Left lung (tissue), 14 donors: Measurements from ENCODE around the gene ISLR. TPM values are rescaled to one million over a fixed set of nuclear protein-coding genes. Genes with fewer than 3 reads are reported as not detected.
A peak's percentile ranks its signal among the peaks of the same experiment; 100 is the strongest.

ENCODE experiments used
- ATAC-seq: fragments of 200-7000 bp; cut with Tn5 transposase; one replicate; pipeline ENCODE4 v1.9.1; 2020; ENCODE audit warnings: moderate library complexity
- DNase-seq, 4 donors: peaks; one replicate each; pipeline ENCODE4 v3.0.0-alpha.2; 2013 to 2020
- H3K27ac ChIP-seq, 2 donors: fragments of 200-600 bp; sonication (generic) in 1 of 2; one replicate each; pipeline versions ENCODE4 v1.5.0 to v1.8.0; 2020 to 2021
- H3K27me3 ChIP-seq, 2 donors: fragments of 200-600 bp; sonication (generic) in 1 of 2; one replicate each; pipeline versions ENCODE4 v1.5.0 to v1.8.0; 2020 to 2021
- H3K36me3 ChIP-seq, 2 donors: fragments of 200-600 bp; sonication (generic) in 1 of 2; one replicate each; pipeline versions ENCODE4 v1.5.0 to v1.8.0; 2020 to 2021
- H3K4me1 ChIP-seq, 2 donors: fragments of 200-600 bp; one replicate each; pipeline ENCODE4 v1.8.0; 2021
- H3K4me3 ChIP-seq, 2 donors: fragments of 200-600 bp; sonication (generic) in 1 of 2; one replicate each; pipeline versions ENCODE4 v1.5.0 to v1.8.0; 2020 to 2021; ENCODE audit warnings: mild to moderate bottlenecking in 1 of 2
- H3K9me3 ChIP-seq, 2 donors: fragments of 200-600 bp; sonication (generic) in 1 of 2; one replicate each; pipeline versions ENCODE4 v1.5.0 to v1.8.0; 2020 to 2021
- CTCF ChIP-seq, 2 donors: fragments of 200-600 bp; sonication (generic) in 1 of 2; IDR thresholded peaks; one replicate each; pipeline versions ENCODE4 v1.5.0 to v1.8.0; 2021; ENCODE audit warnings: antibody characterized with exemption in 2 of 2
- intact Hi-C, 2 donors: fragments of 100-400 bp; cut with DNase I; formaldehyde crosslinking; loops; one replicate each; pipeline versions ENCODE4 v1.11.2 to v1.14.2; 2022
- long read RNA-seq, 12 donors: library from polyadenylated mRNA in 2 of 12; unstranded in 2 of 12; transcript quantifications; one replicate each; pipeline ENCODE4 v2.0.0 and lab custom pipeline, GENCODE V29; 2019 to 2026
- polyA plus RNA-seq, 6 donors: library from polyadenylated mRNA; unstranded; fragments of 120-200 nt; gene quantifications; one replicate each; pipeline ENCODE4 v1.2.1, GENCODE V29; 2013; ENCODE audit not compliant: insufficient read length in 6 of 6
- total RNA-seq, 2 donors: library from RNA; stranded (reverse); fragmentation: NEBNext Ultra II Directional; extraction: Animal tissue kit (Norgen Biotek cat#: 25700); gene quantifications; one replicate each; pipeline ENCODE4 v1.2.1, GENCODE V29; 2021
- donor health status: DM: no; HTN: yes; CAD: no.
- donor health status: DM: no; HTN: no; CAD: no.

The ISLR gene
- total RNA-seq (10 to 100 TPM; 10.4 to 43.7 TPM), polyA plus RNA-seq (10 to 100 TPM; 51.2 to 60.1 (median 53.7) TPM)
- long read RNA-seq, donor 1, transcript ISLR-201 (2 exons, 2,371 nt) = major isoform, 24 of 34 reads
- long read RNA-seq, donor 1, partial matches to known transcripts = 7 of 34 reads
- long read RNA-seq, donor 1, other reads (novel, unspliced or antisense) = 0 of 34 reads
- long read RNA-seq, donor 2, transcript ISLR-201 (2 exons, 2,371 nt) = major isoform, 21 of 28 reads
- long read RNA-seq, donor 2, transcript ISLR-202 (2 exons, 2,175 nt) = minor isoform, 7 of 28 reads
- long read RNA-seq, donor 2, partial matches to known transcripts = 0 of 28 reads
- long read RNA-seq, donor 2, other reads (novel, unspliced or antisense) = 0 of 28 reads
- long read RNA-seq, donor 3, transcript ISLR-201 (2 exons, 2,371 nt) = major isoform, 11 of 15 reads
- long read RNA-seq, donor 3, partial matches to known transcripts = 0 of 15 reads
- long read RNA-seq, donor 3, other reads (novel, unspliced or antisense) = 0 of 15 reads
- long read RNA-seq, donor 4, transcript ISLR-202 (2 exons, 2,175 nt) = major isoform, 5 of 19 reads
- long read RNA-seq, donor 4, partial matches to known transcripts = 0 of 19 reads
- long read RNA-seq, donor 4, other reads (novel, unspliced or antisense) = 13 of 19 reads
- long read RNA-seq, donor 5, transcript ISLR-201 (2 exons, 2,371 nt) = major isoform, 16 of 22 reads
- long read RNA-seq, donor 5, transcript ISLR-202 (2 exons, 2,175 nt) = minor isoform, 6 of 22 reads
- long read RNA-seq, donor 5, partial matches to known transcripts = 0 of 22 reads
- long read RNA-seq, donor 5, other reads (novel, unspliced or antisense) = 0 of 22 reads
- long read RNA-seq, donor 6, transcript ISLR-201 (2 exons, 2,371 nt) = major isoform, 15 of 48 reads
- long read RNA-seq, donor 6, partial matches to known transcripts = 31 of 48 reads
- long read RNA-seq, donor 6, other reads (novel, unspliced or antisense) = 0 of 48 reads
- long read RNA-seq, donor 7, transcript ISLR-201 (2 exons, 2,371 nt) = major isoform, 7 of 9 reads
- long read RNA-seq, donor 7, partial matches to known transcripts = 0 of 9 reads
- long read RNA-seq, donor 7, other reads (novel, unspliced or antisense) = 0 of 9 reads
- long read RNA-seq, donor 8, transcript ISLR-201 (2 exons, 2,371 nt) = major isoform, 13 of 61 reads
- long read RNA-seq, donor 8, partial matches to known transcripts = 45 of 61 reads
- long read RNA-seq, donor 8, other reads (novel, unspliced or antisense) = 0 of 61 reads
- long read RNA-seq, donor 9, partial matches to known transcripts = 0 of 1 reads
- long read RNA-seq, donor 9, other reads (novel, unspliced or antisense) = 0 of 1 reads
- long read RNA-seq, donor 10, partial matches to known transcripts = 0 of 3 reads
- long read RNA-seq, donor 10, other reads (novel, unspliced or antisense) = 1 of 3 reads
- long read RNA-seq, donor 11 = 0 reads
- long read RNA-seq, donor 12, transcript ISLR-202 (2 exons, 2,175 nt) = minor isoform, 9 of 80 reads
- long read RNA-seq, donor 12, transcript ISLR-201 (2 exons, 2,371 nt) = major isoform, 16 of 80 reads
- long read RNA-seq, donor 12, partial matches to known transcripts = 54 of 80 reads
- long read RNA-seq, donor 12, other reads (novel, unspliced or antisense) = 0 of 80 reads

- intact Hi-C loops = no loop called here
- TF ChIP-seq CTCF (IDR thresholded peaks at IDR 0.05) = no peak
- Histone ChIP-seq H3K36me3 (no peaks in the 10 kb centered on the region), H3K27me3 (no peaks in the 10 kb centered on the region), H3K27ac (peak within 1 kb of the TSS; percentile 48 to 82), H3K4me1 (peaks cover 0 to 8% of the 10 kb centered on the region in 2 donors), H3K4me3 (peak within 1 kb of the TSS in 1 of 2 donors; percentile 7), H3K9me3 (no peaks in the 10 kb centered on the region)
- DNase-seq (peak in 3 of 4 donors; percentile 34 to 92 (median 89)), ATAC-seq (peak; percentile 53)
Measured at GRCh38 chr15:74173380-74174218, at the start of gene ISLR. Gene ISLR (plus strand): TSS chr15:74173710. CDS start chr15:74174859, 1,149 bp downstream.

GRCh38 chr15:74124196-74124595 lies 49.3 kb upstream of the ISLR start:
- Histone ChIP-seq H3K4me1 (peaks cover 4 to 19% of the 10 kb centered on the region in 2 donors), H3K27me3 (peaks cover 19 to 79% of the 10 kb centered on the region in 2 donors), H3K27ac (no peak overlapping the region), H3K9me3 (no peaks in the 10 kb centered on the region), H3K4me3 (no peak overlapping the region), H3K36me3 (no peaks in the 10 kb centered on the region)
- no peak for DNase-seq
- TF ChIP-seq CTCF (IDR thresholded peaks at IDR 0.05) = no peak
- intact Hi-C loops = loop anchor here in 1 of 2 donors (10.0 kb wide), 1 partner anchor 181 kb away; no protein-coding TSS in a partner anchor
- ATAC-seq = no peak

- TF ChIP-seq CTCF (IDR thresholded peaks at IDR 0.05) = no peak
- intact Hi-C loops = loop anchor here in 1 of 2 donors (10.0 kb wide), 1 partner anchor 180 kb away; no protein-coding TSS in a partner anchor
- Histone ChIP-seq H3K27ac (no peak overlapping the region), H3K4me3 (no peak overlapping the region), H3K4me1 (peaks cover 4 to 24% of the 10 kb centered on the region in 2 donors), H3K27me3 (peaks cover 25 to 85% of the 10 kb centered on the region in 2 donors), H3K36me3 (no peaks in the 10 kb centered on the region), H3K9me3 (no peaks in the 10 kb centered on the region)
- ATAC-seq (no peak), DNase-seq (no peak)
Measured at GRCh38 chr15:74124759-74125158, 48.8 kb upstream of the ISLR start.
